Measurements from ENCODE around the gene CLEC17A. TPM values are rescaled to one million over a fixed set of nuclear protein-coding genes. Genes with fewer than 3 reads are reported as not detected.

CLEC17A gene, protein sequence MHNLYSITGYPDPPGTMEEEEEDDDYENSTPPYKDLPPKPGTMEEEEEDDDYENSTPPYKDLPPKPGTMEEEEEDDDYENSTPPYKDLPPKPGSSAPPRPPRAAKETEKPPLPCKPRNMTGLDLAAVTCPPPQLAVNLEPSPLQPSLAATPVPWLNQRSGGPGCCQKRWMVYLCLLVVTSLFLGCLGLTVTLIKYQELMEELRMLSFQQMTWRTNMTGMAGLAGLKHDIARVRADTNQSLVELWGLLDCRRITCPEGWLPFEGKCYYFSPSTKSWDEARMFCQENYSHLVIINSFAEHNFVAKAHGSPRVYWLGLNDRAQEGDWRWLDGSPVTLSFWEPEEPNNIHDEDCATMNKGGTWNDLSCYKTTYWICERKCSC
- total RNA-seq: 0.06 TPM in 1 of 2 replicates, not detected in the other

DNA sequence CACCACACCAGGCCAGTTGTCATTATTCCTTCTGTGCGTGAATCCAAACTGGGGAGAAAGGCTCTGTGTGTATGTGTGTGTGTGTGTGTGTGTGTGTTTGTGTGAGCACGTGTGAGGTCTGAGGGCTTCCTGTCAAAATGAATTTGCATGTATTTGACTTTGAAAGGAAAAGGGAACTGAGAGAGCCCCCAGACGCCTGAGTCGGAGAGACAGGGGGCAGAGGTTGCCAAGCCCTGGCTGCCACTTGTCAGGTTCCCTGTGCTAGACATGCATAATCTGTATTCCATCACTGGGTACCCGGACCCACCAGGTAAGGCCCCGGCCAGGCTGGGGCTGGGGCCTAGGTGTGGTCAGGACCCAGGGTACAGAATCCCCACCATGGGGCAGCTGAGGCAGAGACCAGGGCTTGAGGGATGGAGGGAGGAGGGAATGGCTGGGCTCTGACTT, at the start of gene CLEC17A:
Gene CLEC17A (plus strand): TSS at position 191 of the 447 bp plus-strand sequence. CDS start 77 bp downstream, at position 268.

DNA sequence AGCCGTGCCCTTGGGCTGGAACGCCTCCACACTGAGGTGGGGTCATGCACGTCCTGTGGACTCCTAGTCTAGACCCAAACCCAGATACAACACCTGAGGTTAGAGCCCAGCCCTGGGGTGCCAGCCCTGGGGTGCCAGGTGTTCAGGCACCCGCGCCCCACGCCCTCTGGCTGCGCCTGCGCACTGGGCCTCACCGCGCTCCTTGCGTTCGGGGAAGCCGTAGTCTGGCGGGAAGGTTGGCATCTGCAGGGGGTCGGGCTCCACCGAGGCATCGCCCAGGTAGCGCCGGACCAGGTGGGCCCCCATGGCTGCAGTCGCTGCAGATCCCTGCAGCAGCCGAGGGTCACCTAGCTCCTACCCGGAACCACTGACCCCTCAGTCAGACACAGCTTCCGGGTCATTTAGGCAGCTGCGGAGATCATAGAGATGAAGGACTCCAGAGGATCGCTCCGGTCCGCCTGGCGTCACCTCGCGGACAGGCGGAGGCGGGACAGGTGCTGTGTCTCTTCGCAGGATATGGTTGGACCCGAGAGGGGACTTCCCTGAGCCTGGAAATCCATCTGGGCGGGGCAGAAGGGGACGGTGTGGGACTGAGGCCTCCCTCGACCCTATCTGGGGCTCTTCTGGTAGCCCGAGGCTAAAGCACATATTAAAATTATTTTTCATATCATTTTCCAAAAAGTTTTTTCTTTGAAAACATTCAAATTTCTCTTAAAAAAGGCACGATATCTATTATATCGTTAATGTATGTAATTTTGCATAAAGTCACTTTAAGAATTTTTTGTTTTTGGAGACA, 11.0 kb upstream of the CLEC17A start, which contains the start of gene NDUFB7:
Gene NDUFB7 (minus strand): TSS at position 372 of the 796 bp plus-strand sequence. CDS start 66 bp downstream, at position 306.

Other genes with a start within 250 kb of the CLEC17A start
- gene ADGRE5, start 201.6 kb upstream of the CLEC17A start, total RNA-seq: 1.3 and 12.8 TPM in 2 replicates
- 77.7 and 97.1 TPM in 2 replicates for gene DDX39A, start 163.7 kb upstream of the CLEC17A start, total RNA-seq
- gene PKN1, start 149.8 kb upstream of the CLEC17A start, total RNA-seq: 209 and 330 TPM in 2 replicates
- gene PTGER1, start 107.7 kb upstream of the CLEC17A start, total RNA-seq: 0.16 TPM in 1 of 2 replicates, not detected in the other
- gene GIPC1, start 87.0 kb upstream of the CLEC17A start, total RNA-seq: 129 and 137 TPM in 2 replicates
- gene DNAJB1, start 64.7 kb upstream of the CLEC17A start, total RNA-seq: 19.6 and 40.4 TPM in 2 replicates
- 12.0 and 23.1 TPM in 2 replicates for gene TECR, start 53.5 kb upstream of the CLEC17A start, total RNA-seq
- 210 and 463 TPM in 2 replicates for gene NDUFB7, start 11.0 kb upstream of the CLEC17A start, total RNA-seq
- not detected in 2 replicates for gene ADGRE3, start 91.8 kb downstream of the CLEC17A start, total RNA-seq
- gene ZNF333, start 107.0 kb downstream of the CLEC17A start, total RNA-seq: 5.7 and 15.8 TPM in 2 replicates
- 0.06 TPM in 1 of 2 replicates, not detected in the other for gene ADGRE2, start 195.5 kb downstream of the CLEC17A start, total RNA-seq

Data from bladder microvascular endothelial cell (primary cell).